Stimulated activated CD4-positive, alpha-beta T cell treated with anti-CD3 and anti-CD28 coated beads, Interleukin-1b, Interleukin-23, amount 100 ng/mL, for 1 hour (primary cell): Measurements from ENCODE around the gene SLC25A29.

Source experiments
- DNase-seq, 2 donors: peaks; one replicate each; pipeline ENCODE4 v3.0.0-alpha.2; 2020; ENCODE audit warnings: low read depth in 2 of 2

SLC25A29 gene

GRCh38 chr14:100332071-100332639 lies 25.9 kb upstream of the SLC25A29 start:
- no peak for DNase-seq

GRCh38 chr14:100330388-100330931 lies 24.2 kb upstream of the SLC25A29 start:
- no peak for DNase-seq

- no peak for DNase-seq
Observed at GRCh38 chr14:100330007-100330344, 23.7 kb upstream of the SLC25A29 start.

- DNase-seq = no peak
Observed at GRCh38 chr14:100329233-100330006, 23.2 kb upstream of the SLC25A29 start.

- DNase-seq = no peak
Observed at GRCh38 chr14:100328495-100329163, 22.4 kb upstream of the SLC25A29 start.

- no peak for DNase-seq
Observed at GRCh38 chr14:100327128-100327527, 20.9 kb upstream of the SLC25A29 start.

- no peak for DNase-seq
Observed at GRCh38 chr14:100325958-100326357, 19.7 kb upstream of the SLC25A29 start.

GRCh38 chr14:100325231-100325632 lies 19.0 kb upstream of the SLC25A29 start:
- DNase-seq = no peak

- DNase-seq = no peak
Observed at GRCh38 chr14:100323942-100324307, 17.7 kb upstream of the SLC25A29 start.

GRCh38 chr14:100323121-100323941 lies 17.1 kb upstream of the SLC25A29 start, which contains the start of gene SLC25A47:
Gene SLC25A47 (plus strand): TSS chr14:100323339. CDS start chr14:100323415, 76 bp downstream.
- no peak for DNase-seq

- DNase-seq = no peak
Observed at GRCh38 chr14:100322138-100322957, 16.1 kb upstream of the SLC25A29 start.

GRCh38 chr14:100321473-100322137 lies 15.4 kb upstream of the SLC25A29 start:
- no peak for DNase-seq

- DNase-seq = no peak
Observed at GRCh38 chr14:100320157-100320856, 14.1 kb upstream of the SLC25A29 start.

- peak; percentile 24 to 48 for DNase-seq
Observed at GRCh38 chr14:100317912-100318808, 11.9 kb upstream of the SLC25A29 start.

GRCh38 chr14:100317389-100317788 lies 11.1 kb upstream of the SLC25A29 start:
- no peak for DNase-seq

GRCh38 chr14:100314724-100315123 lies 8.5 kb upstream of the SLC25A29 start:
- DNase-seq = no peak

GRCh38 chr14:100313464-100314230 lies 7.4 kb upstream of the SLC25A29 start:
- DNase-seq = no peak

GRCh38 chr14:100312877-100313400 lies 6.7 kb upstream of the SLC25A29 start:
- no peak for DNase-seq
